Lung (tissue), 12 donors: ENCODE measurements around the gene JTB. TPM values are rescaled to one million over a fixed set of nuclear protein-coding genes. Genes with fewer than 3 reads are reported as not detected.
A peak's percentile ranks its signal among the peaks of the same experiment; 100 is the strongest.

Source experiments
- ATAC-seq: fragments of 200-7000 bp; cut with Tn5 transposase; one replicate; pipeline ENCODE4 v1.9.1; 2020; ENCODE audit warnings: moderate number of reproducible peaks; ENCODE audit not compliant: insufficient read depth, low FRiP score
- DNase-seq, 3 donors: peaks; one replicate each; pipeline ENCODE4 v3.0.0-alpha.2; 2013 to 2017
- H3K27ac ChIP-seq, 2 donors: one replicate each; pipeline ENCODE4 v1.5.1; 2013; ENCODE audit warnings: mild to moderate bottlenecking in 2 of 2, moderate library complexity in 2 of 2, control low read depth in 1 of 2, inconsistent platforms in 1 of 2, low read depth in 1 of 2, low read length in 1 of 2
- H3K27me3 ChIP-seq, 3 donors: one replicate each; pipeline ENCODE4 v1.5.1; 2013; ENCODE audit warnings: low read length in 2 of 3; ENCODE audit not compliant: control insufficient read depth in 3 of 3, insufficient read depth in 3 of 3
- H3K36me3 ChIP-seq, 4 donors: one replicate each; pipeline ENCODE4 v1.5.1; 2013; ENCODE audit warnings: low read length in 4 of 4, mild to moderate bottlenecking in 1 of 4, moderate library complexity in 1 of 4; ENCODE audit not compliant: control insufficient read depth in 4 of 4, insufficient read depth in 4 of 4
- H3K4me1 ChIP-seq, 5 donors: one replicate each; pipeline ENCODE4 v1.5.1; 2013; ENCODE audit warnings: low read length in 5 of 5, mild to moderate bottlenecking in 2 of 5, moderate library complexity in 1 of 5; ENCODE audit not compliant: control insufficient read depth in 5 of 5, insufficient read depth in 5 of 5
- H3K4me3 ChIP-seq: one replicate; pipeline ENCODE4 v1.5.1; 2013; ENCODE audit warnings: mild to moderate bottlenecking, control low read depth, moderate library complexity
- H3K9ac ChIP-seq, 2 donors: one replicate each; pipeline ENCODE4 v1.5.1; 2013; ENCODE audit warnings: low read length in 2 of 2, control low read depth in 1 of 2; ENCODE audit not compliant: insufficient read depth in 1 of 2
- H3K9me3 ChIP-seq, 4 donors: one replicate each; pipeline ENCODE4 v1.5.1; 2013; ENCODE audit warnings: low read length in 3 of 4, mild to moderate bottlenecking in 1 of 4, moderate library complexity in 1 of 4; ENCODE audit not compliant: control insufficient read depth in 4 of 4, insufficient read depth in 3 of 4
- CTCF ChIP-seq: IDR thresholded peaks from 2 replicates; pipeline ENCODE4 v1.5.1; 2012; ENCODE audit warnings: mild to moderate bottlenecking; ENCODE audit errors: control extremely low read depth, extremely low read depth
- WGBS, 2 donors: extraction: QIAGEN DNeasy Blood & Tissue Kit; methylation state at CpG; one replicate each; pipeline ENCODE4 v1.1.7; 2013; 5-methylcytosine and 5-hydroxymethylcytosine counted together
- polyA plus RNA-seq, 2 donors: library from polyadenylated mRNA; stranded (reverse); fragments of 200-250 nt; gene quantifications; one replicate each; pipeline ENCODE4 v1.2.1, GENCODE V29; 2013
- total RNA-seq, 2 donors: library from RNA; depleted of rRNA in 1 of 2; stranded (reverse); fragments of >200 nt in 1 of 2; gene quantifications; one replicate each; pipeline ENCODE4 v1.2.1, GENCODE V29; 2014 to 2021
- donor health status: control.
- donor health status: control.
- donor health status: Bipolar disorder and iron deficiency.
- donor health status: healthy.
- donor health status: DM: yes; HTN: yes; CAD: no.

Gene JTB
- total and polyA plus RNA-seq, 4 donors, result 105 to 230 (median 176) TPM

- Histone ChIP-seq H3K36me3 (peaks cover 2 to 26% (median 10%) of the 10 kb centered on the region in 4 donors), H3K9ac (peak overlapping the region; percentile 80 to 82), H3K27me3 (no peaks in the 10 kb centered on the region), H3K4me3 (peak overlapping the region; percentile 72), H3K4me1 (peaks cover 14 to 44% (median 20%) of the 10 kb centered on the region in 5 donors), H3K27ac (peak overlapping the region; percentile 88 to 94), H3K9me3 (no peaks in the 10 kb centered on the region)
- DNase-seq, result peak in 1 of 3 donors; percentile 40
- no peak for ATAC-seq
- no peak for TF ChIP-seq CTCF
- 0% methylated on average over 13 of the region's 13 CpGs for WGBS, 2 donors
Observed at GRCh38 chr1:153957744-153958110, 19.7 kb downstream of the JTB start.

- H3K27ac ChIP-seq, result peak overlapping the region; percentile 88 to 94
- no peak for ATAC-seq
- no peaks in the 10 kb centered on the region for H3K9me3 ChIP-seq
- peak overlapping the region; percentile 80 to 82 for H3K9ac ChIP-seq
- WGBS, 2 donors, result 32 to 34% methylated on average over 6 of the region's 6 CpGs
- H3K36me3 ChIP-seq, result peaks cover 4 to 32% (median 16%) of the 10 kb centered on the region in 4 donors
- DNase-seq, result no peak
- H3K4me1 ChIP-seq, result peaks cover 11 to 38% (median 15%) of the 10 kb centered on the region in 5 donors
- H3K4me3 ChIP-seq, result peak overlapping the region; percentile 72
- TF ChIP-seq CTCF, result no peak
- H3K27me3 ChIP-seq, result no peaks in the 10 kb centered on the region
Observed at GRCh38 chr1:153956997-153957715, 20.3 kb downstream of the JTB start.

GRCh38 chr1:153954826-153955225 is 22.6 kb downstream of the JTB start:
- H3K27me3 ChIP-seq, result no peaks in the 10 kb centered on the region
- no peak overlapping the region for H3K4me3 ChIP-seq
- DNase-seq (no peak), ATAC-seq (no peak)
- H3K27ac ChIP-seq, result no peak overlapping the region
- no peak for TF ChIP-seq CTCF
- H3K4me1 ChIP-seq, result peaks cover 9 to 31% (median 11%) of the 10 kb centered on the region in 5 donors
- peaks cover 14 to 36% (median 28%) of the 10 kb centered on the region in 4 donors for H3K36me3 ChIP-seq
- H3K9ac ChIP-seq, result no peak overlapping the region
- WGBS, 2 donors, result 92 to 94% methylated on average over 10 of the region's 10 CpGs
- H3K9me3 ChIP-seq, result no peaks in the 10 kb centered on the region
